Adipocyte (in vitro differentiated cells): ENCODE results near the gene DNER.

Source experiments
- DNase-seq: peaks from one replicate; pipeline ENCODE4 v3.0.0-alpha.2; 2015; ENCODE audit warnings: low read depth
- H3K27me3 ChIP-seq: replicated peaks from 2 replicates; pipeline ENCODE4 v1.7.0; 2013; ENCODE audit warnings: mild to moderate bottlenecking, low read length, moderate library complexity; ENCODE audit not compliant: control insufficient read depth, insufficient read depth
- H3K36me3 ChIP-seq: 2 replicates; pipeline ENCODE4 v1.7.0; 2013; ENCODE audit warnings: low read length, mild to moderate bottlenecking, moderate library complexity; ENCODE audit not compliant: control insufficient read depth, insufficient read depth, severe bottlenecking
- H3K4me1 ChIP-seq: 2 replicates; pipeline ENCODE4 v1.7.0; 2013; ENCODE audit warnings: mild to moderate bottlenecking, low read length, moderate library complexity; ENCODE audit not compliant: control insufficient read depth, insufficient read depth
- H3K4me3 ChIP-seq: 2 replicates; pipeline ENCODE4 v1.7.0; 2013; ENCODE audit warnings: mild to moderate bottlenecking, low read length, moderate library complexity
- H3K9ac ChIP-seq: 2 replicates; pipeline ENCODE4 v1.7.0; 2013; ENCODE audit warnings: mild to moderate bottlenecking, low read length, moderate library complexity
- H3K9me3 ChIP-seq: 2 replicates; pipeline ENCODE4 v1.7.0; 2013; ENCODE audit warnings: mild to moderate bottlenecking, low read length, moderate library complexity; ENCODE audit not compliant: control insufficient read depth

Gene DNER

DNA sequence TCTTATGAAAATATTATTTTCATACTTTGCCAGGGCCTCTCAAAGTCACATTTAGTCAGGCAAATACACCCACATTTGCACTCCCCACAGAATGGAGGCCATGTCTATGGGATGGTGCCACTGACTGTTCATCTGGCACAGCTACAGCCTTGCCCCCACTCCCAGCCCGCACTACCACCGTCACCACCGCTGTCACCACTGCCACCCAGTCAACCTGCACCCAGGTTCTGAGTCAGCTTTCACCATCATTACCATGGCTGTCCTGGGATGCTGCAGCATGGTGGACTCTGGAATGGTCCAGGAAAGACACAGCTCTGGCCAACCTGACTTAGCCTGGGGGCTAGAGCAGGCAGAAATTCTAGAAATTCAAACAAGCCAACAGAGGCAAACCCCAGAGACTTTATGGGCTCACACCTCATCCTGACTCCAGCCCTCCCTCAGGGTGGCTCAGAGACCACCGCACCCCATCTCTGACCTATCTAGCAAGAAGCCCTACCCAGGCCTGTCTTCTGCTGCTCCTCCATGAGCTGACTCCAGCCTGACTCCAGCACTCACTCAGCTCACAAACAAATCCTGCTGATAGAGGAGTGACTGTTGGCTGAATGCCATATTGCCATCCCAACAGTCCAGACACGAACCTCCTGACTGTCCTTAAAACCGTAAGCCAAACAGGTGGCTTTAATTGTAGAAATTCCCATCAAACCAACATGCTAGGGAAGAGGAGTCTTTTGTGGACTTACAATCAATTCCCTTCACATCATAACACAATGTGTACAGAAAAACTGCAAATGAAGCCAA, 28.0 kb downstream of the DNER start:
- Histone ChIP-seq H3K4me1 (no peaks in the 10 kb centered on the region), H3K9me3 (no peaks in the 10 kb centered on the region), H3K36me3 (no peaks in the 10 kb centered on the region), H3K4me3 (no peak overlapping the region), H3K9ac (no peak overlapping the region), H3K27me3 (peaks cover 2% of the 10 kb centered on the region)
- DNase-seq, result no peak

DNA sequence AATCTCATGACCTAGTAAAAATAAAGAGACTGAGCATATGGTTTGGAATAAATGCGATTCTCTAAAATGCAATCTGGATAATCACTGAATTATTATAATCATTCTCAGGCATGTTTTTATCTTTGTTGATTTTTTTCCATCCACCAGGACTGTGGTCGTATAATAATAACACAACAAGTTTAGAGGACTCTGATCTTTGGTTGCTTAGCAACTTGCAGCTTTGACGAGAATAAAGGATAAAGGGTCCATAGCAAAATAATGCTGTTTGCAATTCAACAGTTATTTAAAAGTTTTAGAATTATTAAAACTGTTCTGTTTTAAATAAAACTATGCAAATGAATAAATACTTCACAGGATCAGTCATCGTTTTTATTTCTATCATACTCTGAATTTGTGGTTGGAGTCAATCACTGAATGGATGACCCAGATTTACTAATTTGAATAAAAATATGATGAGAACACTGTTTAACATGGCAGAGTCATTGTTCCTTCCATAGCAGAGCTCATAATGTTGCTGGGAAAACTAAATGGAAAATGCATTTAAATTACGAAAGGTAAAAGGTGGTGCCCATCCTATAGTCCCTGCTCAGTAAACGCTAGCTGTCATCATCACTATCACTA, 29.3 kb downstream of the DNER start:
- Histone ChIP-seq H3K9ac (no peak overlapping the region), H3K4me3 (no peak overlapping the region), H3K9me3 (no peaks in the 10 kb centered on the region), H3K36me3 (no peaks in the 10 kb centered on the region), H3K27me3 (peaks cover 2% of the 10 kb centered on the region), H3K4me1 (no peaks in the 10 kb centered on the region)
- no peak for DNase-seq

DNA sequence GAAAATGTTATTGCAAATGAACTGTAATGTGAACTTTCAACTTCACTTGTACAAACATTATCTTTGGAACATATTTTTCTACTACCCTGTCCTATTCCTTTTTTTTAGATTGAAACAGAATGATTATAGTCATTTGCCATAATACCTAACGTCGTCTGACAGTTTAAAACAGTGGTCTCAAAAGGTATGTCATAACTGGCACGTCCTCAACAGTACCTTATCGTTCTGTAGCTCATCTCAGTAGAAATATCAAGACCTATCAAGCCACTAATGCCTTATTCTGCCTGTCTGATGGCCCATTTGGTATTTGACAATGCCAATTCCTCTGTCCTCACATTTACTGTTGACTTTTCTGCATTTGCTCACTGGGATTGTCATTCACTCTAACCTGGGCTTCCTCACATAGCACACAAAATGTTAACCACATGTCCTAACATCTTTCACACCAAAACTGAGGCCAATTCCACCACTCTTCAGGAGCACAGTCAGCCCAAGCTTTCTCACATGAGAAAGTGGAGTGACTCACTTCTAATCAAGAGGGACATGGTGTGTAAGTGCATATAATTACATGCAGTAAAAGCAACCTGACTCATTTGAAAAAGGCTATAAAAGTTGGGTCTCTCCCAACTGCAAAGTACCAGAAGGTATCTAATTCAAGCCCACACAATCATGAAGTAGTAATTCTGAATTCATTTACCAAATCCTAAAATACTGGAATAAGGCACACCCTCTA, 34.8 kb downstream of the DNER start:
- Histone ChIP-seq H3K36me3 (no peaks in the 10 kb centered on the region), H3K4me1 (no peaks in the 10 kb centered on the region), H3K27me3 (peaks cover 8% of the 10 kb centered on the region), H3K9ac (no peak overlapping the region), H3K9me3 (no peaks in the 10 kb centered on the region), H3K4me3 (no peak overlapping the region)
- DNase-seq, result no peak

GRCh38 chr2:229675569-229675968, 38.8 kb downstream of the DNER start:
- no peak overlapping the region for H3K9ac ChIP-seq
- no peaks in the 10 kb centered on the region for H3K9me3 ChIP-seq
- H3K4me3 ChIP-seq, result no peak overlapping the region
- DNase-seq, result no peak
- peaks cover 18% of the 10 kb centered on the region for H3K27me3 ChIP-seq
- no peaks in the 10 kb centered on the region for H3K36me3 ChIP-seq
- H3K4me1 ChIP-seq, result no peaks in the 10 kb centered on the region

DNA sequence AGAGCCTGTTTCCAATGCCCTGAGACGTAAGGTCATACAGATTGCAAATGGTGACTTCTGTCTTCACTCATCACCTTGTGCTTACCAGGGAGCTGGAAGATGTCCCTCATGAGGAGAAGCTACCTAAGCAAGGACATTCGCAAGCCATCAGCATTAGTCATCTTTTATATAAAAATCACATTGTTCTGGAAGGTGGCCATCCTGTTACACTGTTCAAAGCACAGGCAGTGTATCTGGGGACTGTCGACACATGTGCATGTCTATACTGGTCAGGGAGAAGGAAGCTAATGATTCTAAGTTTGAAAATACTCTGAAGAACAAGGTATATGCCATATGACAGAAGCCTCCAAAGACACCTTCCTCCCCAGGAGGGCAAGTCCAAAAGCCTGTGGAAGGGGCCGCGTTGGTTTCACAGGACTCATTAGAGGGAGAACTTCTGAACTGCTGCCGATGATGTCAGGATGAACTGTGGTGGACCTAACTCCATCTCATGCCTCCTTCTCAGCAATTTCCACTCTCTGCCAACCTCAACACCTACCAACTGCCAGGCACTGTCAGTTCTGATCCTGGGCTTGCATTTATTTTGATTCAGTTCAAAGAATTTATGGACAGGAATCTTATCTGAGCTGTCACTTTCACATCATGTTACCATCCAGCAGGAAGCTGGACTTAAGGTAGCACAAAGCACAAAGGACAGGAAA, 39.4 kb downstream of the DNER start:
- peaks cover 18% of the 10 kb centered on the region for H3K27me3 ChIP-seq
- DNase-seq, result no peak
- H3K9me3 ChIP-seq, result no peaks in the 10 kb centered on the region

DNA sequence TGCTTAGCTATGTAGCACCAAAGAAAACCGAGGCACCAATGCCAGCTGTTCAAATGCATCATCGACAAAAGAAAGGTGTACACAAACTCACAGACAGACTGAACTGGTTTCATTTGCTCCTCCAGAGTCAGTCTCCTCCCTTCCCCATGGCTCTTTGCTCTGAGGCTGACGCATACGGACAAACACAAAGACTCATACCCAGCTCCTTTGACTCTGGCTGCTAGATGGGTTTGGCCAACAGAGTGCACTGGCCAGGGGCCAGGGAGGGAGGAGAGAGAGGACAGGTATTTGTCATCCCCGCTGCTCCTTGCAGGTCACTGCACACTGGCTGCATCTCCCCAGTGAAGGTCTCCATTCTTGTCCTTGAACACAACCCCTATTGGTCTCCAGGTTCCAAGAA, 40.7 kb downstream of the DNER start:
- H3K27me3 ChIP-seq, result peaks cover 18% of the 10 kb centered on the region
- no peaks in the 10 kb centered on the region for H3K4me1 ChIP-seq
- no peaks in the 10 kb centered on the region for H3K36me3 ChIP-seq
- no peak for DNase-seq
- no peak overlapping the region for H3K4me3 ChIP-seq
- no peaks in the 10 kb centered on the region for H3K9me3 ChIP-seq
- no peak overlapping the region for H3K9ac ChIP-seq

More for the DNA sequence above, 39.4 kb downstream of the DNER start:
- H3K36me3 ChIP-seq, result no peaks in the 10 kb centered on the region
- no peak overlapping the region for H3K9ac ChIP-seq
- no peaks in the 10 kb centered on the region for H3K4me1 ChIP-seq
- H3K4me3 ChIP-seq, result no peak overlapping the region

DNA sequence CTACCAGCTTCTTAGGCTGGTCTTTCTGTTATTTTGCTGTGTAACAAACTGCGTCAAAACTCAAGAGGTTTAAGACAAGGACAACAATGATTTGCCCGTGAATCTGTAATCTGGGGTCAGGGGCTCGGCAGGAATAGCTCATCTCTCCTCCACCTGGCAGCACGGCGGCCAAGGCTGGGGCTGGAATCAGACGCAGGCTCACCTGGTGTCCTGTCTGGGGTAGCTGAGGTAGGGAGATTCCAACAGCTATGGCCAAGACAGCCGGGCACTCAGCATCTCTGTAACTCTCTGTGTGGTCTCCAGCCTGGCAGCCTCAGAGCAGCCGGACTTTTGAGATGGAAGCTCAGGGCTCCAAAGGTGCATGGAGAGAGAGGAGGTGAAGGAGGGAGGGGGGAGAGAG, 42.3 kb downstream of the DNER start:
- H3K9me3 ChIP-seq, result no peaks in the 10 kb centered on the region
- no peak overlapping the region for H3K4me3 ChIP-seq
- no peaks in the 10 kb centered on the region for H3K4me1 ChIP-seq
- no peak overlapping the region for H3K9ac ChIP-seq
- no peaks in the 10 kb centered on the region for H3K36me3 ChIP-seq
- peaks cover 13% of the 10 kb centered on the region for H3K27me3 ChIP-seq
- DNase-seq, result no peak

DNA sequence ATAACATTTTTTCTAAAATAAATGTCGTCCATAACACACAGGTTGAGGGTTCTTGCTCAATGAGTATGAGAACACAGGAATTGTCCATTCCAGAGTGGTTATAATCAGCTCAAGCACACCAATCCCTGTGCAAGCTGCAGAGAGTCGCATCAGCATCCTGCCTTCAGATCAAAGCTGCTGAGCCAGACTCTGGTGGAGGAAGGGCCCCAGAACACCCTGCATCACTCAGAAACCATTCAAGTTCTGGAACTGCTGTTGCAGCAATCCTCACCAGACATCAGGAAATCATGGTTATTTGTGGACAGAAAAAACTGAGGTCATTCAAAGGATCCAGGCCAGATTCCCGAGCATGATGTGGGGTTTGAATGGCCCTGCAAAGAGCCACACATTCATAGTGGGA, 44.5 kb downstream of the DNER start:
- H3K9me3 ChIP-seq, result no peaks in the 10 kb centered on the region
- H3K27me3 ChIP-seq, result peaks cover 13% of the 10 kb centered on the region
- no peak overlapping the region for H3K9ac ChIP-seq
- H3K4me1 ChIP-seq, result no peaks in the 10 kb centered on the region
- H3K36me3 ChIP-seq, result no peaks in the 10 kb centered on the region
- DNase-seq, result no peak
- H3K4me3 ChIP-seq, result no peak overlapping the region

DNA sequence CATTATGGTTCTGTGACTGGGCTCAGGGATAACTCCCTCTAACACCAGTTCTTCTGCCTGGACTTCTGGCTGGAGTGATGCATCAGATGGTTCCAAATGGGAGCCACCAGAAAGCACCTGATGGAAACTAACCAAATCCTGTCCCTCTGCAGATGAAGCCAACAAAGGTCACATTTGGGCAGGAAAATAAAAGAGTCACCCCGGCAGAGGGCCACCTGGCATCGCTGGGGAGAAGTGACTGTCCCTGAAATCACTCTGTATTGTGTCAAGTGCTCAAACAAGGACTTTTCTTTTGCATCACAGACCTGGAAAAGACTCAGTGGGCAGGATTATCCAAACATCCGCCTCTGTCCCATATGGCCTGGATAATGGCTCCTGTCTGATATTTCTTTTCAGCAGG, 47.5 kb downstream of the DNER start:
- no peak for DNase-seq
- H3K4me3 ChIP-seq, result no peak overlapping the region
- no peaks in the 10 kb centered on the region for H3K9me3 ChIP-seq
- H3K4me1 ChIP-seq, result no peaks in the 10 kb centered on the region
- no peaks in the 10 kb centered on the region for H3K36me3 ChIP-seq
- no peak overlapping the region for H3K9ac ChIP-seq
- peaks cover 4% of the 10 kb centered on the region for H3K27me3 ChIP-seq

DNA sequence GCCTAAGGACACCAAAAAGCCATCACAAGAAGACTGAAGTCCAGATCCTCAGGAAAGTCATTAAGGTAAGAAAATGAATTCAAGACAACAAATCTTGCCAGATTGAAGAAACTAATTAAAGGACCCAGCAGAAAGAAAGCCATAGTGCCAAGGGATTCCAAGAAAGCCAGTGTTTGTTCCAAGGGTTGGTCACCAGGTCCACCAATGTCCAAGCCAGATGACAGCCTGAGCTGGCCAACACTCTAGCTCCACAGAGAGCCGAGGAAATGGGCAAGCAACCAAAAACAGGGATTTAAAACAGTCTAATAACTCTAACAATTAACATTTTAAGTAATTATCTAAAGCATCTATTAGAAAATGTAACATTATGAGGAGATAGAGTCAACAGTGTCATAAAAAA, 49.2 kb downstream of the DNER start:
- Histone ChIP-seq H3K9ac (no peak overlapping the region), H3K4me3 (no peak overlapping the region), H3K27me3 (no peaks in the 10 kb centered on the region), H3K36me3 (no peaks in the 10 kb centered on the region), H3K9me3 (no peaks in the 10 kb centered on the region), H3K4me1 (no peaks in the 10 kb centered on the region)
- no peak for DNase-seq

DNA sequence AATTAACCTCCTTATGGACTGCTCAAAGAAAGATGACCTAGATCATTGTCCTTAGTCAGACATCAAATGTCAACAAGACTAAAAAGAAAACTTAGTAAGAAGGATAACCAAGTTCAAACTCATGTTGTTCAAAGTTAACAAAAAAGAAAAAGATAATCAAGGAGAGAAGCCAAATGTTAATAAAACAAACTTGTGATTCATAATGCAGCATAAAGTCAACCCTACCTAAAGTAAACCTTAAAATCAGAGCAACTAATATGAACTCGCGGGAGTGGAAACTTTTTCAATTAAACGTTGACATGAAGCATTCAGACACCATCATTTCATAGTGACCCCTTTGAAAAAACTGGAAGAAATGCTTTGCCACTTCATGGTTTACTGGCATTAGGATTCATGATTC, 52.9 kb downstream of the DNER start:
- H3K9me3 ChIP-seq, result no peaks in the 10 kb centered on the region
- H3K9ac ChIP-seq, result no peak overlapping the region
- H3K27me3 ChIP-seq, result no peaks in the 10 kb centered on the region
- DNase-seq, result no peak
- H3K4me3 ChIP-seq, result no peak overlapping the region
- no peaks in the 10 kb centered on the region for H3K4me1 ChIP-seq
- no peaks in the 10 kb centered on the region for H3K36me3 ChIP-seq
